DND-41 (cell line): ENCODE results near the gene PTCD2.

Experiments
- ATAC-seq: fragments of 200-7000 bp; cut with Tn5 transposase; 3 replicates; pipeline ENCODE4 v1.9.1; 2021; ENCODE audit warnings: low read depth; ENCODE audit not compliant: insufficient read depth
- DNase-seq: peaks from one replicate; pipeline ENCODE4 v3.0.0-alpha.2; 2020
- H2AFZ ChIP-seq: 2 replicates; pipeline ENCODE4 v1.6.0; 2012; ENCODE audit warnings: low read depth, low read length
- H3K27ac ChIP-seq: 2 replicates; pipeline ENCODE4 v1.5.1; 2012; ENCODE audit warnings: low read length, inconsistent platforms
- H3K27me3 ChIP-seq: fragments of 200-600 bp; sonication (generic); 2 replicates; pipeline ENCODE4 v1.6.0; 2012; ENCODE audit warnings: low read length, mild to moderate bottlenecking, inconsistent platforms; ENCODE audit not compliant: insufficient read depth, poor library complexity
- H3K36me3 ChIP-seq: 2 replicates; pipeline ENCODE4 v1.5.1; 2012; ENCODE audit warnings: low read length, inconsistent platforms; ENCODE audit not compliant: insufficient read depth
- H3K4me1 ChIP-seq: 2 replicates; pipeline ENCODE4 v1.5.1; 2012; ENCODE audit warnings: mild to moderate bottlenecking, low read length; ENCODE audit not compliant: insufficient read depth
- H3K4me2 ChIP-seq: 2 replicates; pipeline ENCODE4 v1.6.0; 2012; ENCODE audit warnings: mild to moderate bottlenecking, moderate library complexity, low read length, inconsistent platforms; ENCODE audit not compliant: insufficient read depth
- H3K4me3 ChIP-seq, 2 experiments: fragments of 200-600 bp in 1 of 2; shearing (Covaris generic) in 1 of 2; 2 replicates each; pipeline ENCODE4 v1.5.1; 2012 to 2016; ENCODE audit warnings: inconsistent platforms in 2 of 2, low read length in 2 of 2, mild to moderate bottlenecking in 2 of 2, low read depth in 1 of 2, moderate library complexity in 1 of 2
- H3K79me2 ChIP-seq: 2 replicates; pipeline ENCODE4 v1.6.0; 2012; ENCODE audit warnings: low read length, inconsistent platforms; ENCODE audit not compliant: insufficient read depth
- H3K9ac ChIP-seq: 2 replicates; pipeline ENCODE4 v1.6.0; 2012; ENCODE audit warnings: low read depth, mild to moderate bottlenecking, inconsistent platforms, low read length, moderate library complexity
- H3K9me3 ChIP-seq: 2 replicates; pipeline ENCODE4 v1.5.1; 2012; ENCODE audit warnings: low read length, moderate library complexity, mild to moderate bottlenecking, inconsistent platforms; ENCODE audit not compliant: insufficient read depth, severe bottlenecking
- H4K20me1 ChIP-seq: 2 replicates; pipeline ENCODE4 v1.6.0; 2012; ENCODE audit warnings: low read length; ENCODE audit not compliant: insufficient read depth
- CTCF ChIP-seq: IDR thresholded peaks from 2 replicates; pipeline ENCODE4 v1.5.1; 2012; ENCODE audit warnings: borderline replicate concordance, low read length, moderate library complexity, mild to moderate bottlenecking; ENCODE audit not compliant: poor library complexity, severe bottlenecking; ENCODE audit errors: extremely low read depth
- EZH2 ChIP-seq: IDR thresholded peaks from 3 replicates; pipeline ENCODE4 v1.6.1; 2012; ENCODE audit warnings: borderline replicate concordance, low read depth, mild to moderate bottlenecking, moderate library complexity, low read length, inconsistent platforms; ENCODE audit not compliant: severe bottlenecking

The PTCD2 gene

GRCh38 chr5:72288924-72289323 lies 31.2 kb upstream of the PTCD2 start:
- Histone ChIP-seq H3K9ac (no peak overlapping the region), H2AFZ (no peak overlapping the region), H3K27ac (no peak overlapping the region), H3K4me1 (no peaks in the 10 kb centered on the region), H3K4me3 (no peak overlapping the region), H4K20me1 (peaks cover 8% of the 10 kb centered on the region; the same call in 1 of the 2 replicates), H3K79me2 (no peaks in the 10 kb centered on the region), H3K27me3 (no peaks in the 10 kb centered on the region), H3K9me3 (no peaks in the 10 kb centered on the region), H3K4me2 (no peak overlapping the region), H3K36me3 (peaks cover 57% of the 10 kb centered on the region)
- ATAC-seq = no peak
- TF ChIP-seq CTCF (no peak), EZH2 (no peak)
- DNase-seq = no peak

GRCh38 chr5:72290356-72291133 lies 29.6 kb upstream of the PTCD2 start:
- Histone ChIP-seq H3K4me2 (no peak overlapping the region), H3K4me1 (no peaks in the 10 kb centered on the region), H3K9me3 (no peaks in the 10 kb centered on the region), H2AFZ (no peak overlapping the region), H4K20me1 (peaks cover 6% of the 10 kb centered on the region; the same call in 1 of the 2 replicates), H3K9ac (no peak overlapping the region), H3K27me3 (no peaks in the 10 kb centered on the region), H3K27ac (no peak overlapping the region), H3K4me3 (no peak overlapping the region), H3K36me3 (peaks cover 63% of the 10 kb centered on the region), H3K79me2 (no peaks in the 10 kb centered on the region)
- DNase-seq (no peak), ATAC-seq (no peak)
- TF ChIP-seq CTCF (no peak), EZH2 (no peak)

- Histone ChIP-seq H4K20me1 (peaks cover 6% of the 10 kb centered on the region; the same call in 1 of the 2 replicates), H3K9me3 (no peaks in the 10 kb centered on the region), H2AFZ (no peak overlapping the region), H3K4me2 (no peak overlapping the region), H3K36me3 (peaks cover 68% of the 10 kb centered on the region), H3K27ac (no peak overlapping the region), H3K9ac (no peak overlapping the region), H3K27me3 (no peaks in the 10 kb centered on the region), H3K79me2 (no peaks in the 10 kb centered on the region), H3K4me3 (no peak overlapping the region), H3K4me1 (no peaks in the 10 kb centered on the region)
- DNase-seq = no peak
- TF ChIP-seq EZH2 (no peak), CTCF (no peak)
- ATAC-seq = no peak
These were observed 28.6 kb upstream of the PTCD2 start for GRCh38 chr5:72291601-72292000.
